Panc1 (cell line): ENCODE results near the gene DIP2C. TPM values are rescaled to one million over a fixed set of nuclear protein-coding genes. Genes with fewer than 3 reads are reported as not detected.
"Not testable (repeated sequence)": the region's sequence is repeated elsewhere in the genome, so short reads cannot be mapped to it uniquely, and the experiment has no call there.

ENCODE experiments used
- ATAC-seq: fragments of 200-7000 bp; cut with Tn5 transposase; 2 replicates; pipeline ENCODE4 v1.9.1; 2020; ENCODE audit warnings: mild to moderate bottlenecking, moderate library complexity
- BruUV-seq: library from RNA; stranded (reverse); fragments of 400-500 nt; replicated peaks from 2 replicates; lab custom pipeline; 2021; lab: Mats Ljungman, UMichigan
- CTCF ChIA-PET: fragments of 300-600 bp; sonication (Branson Sonifier 250); formaldehyde crosslinking; loops from one replicate; lab custom pipeline; 2022; ENCODE audit warnings: antibody characterized with exemption; lab: Charles Lee
- POLR2A ChIA-PET: fragments of 300-600 bp; sonication (Branson Sonifier 250); formaldehyde crosslinking; loops from one replicate; lab custom pipeline; 2022; ENCODE audit warnings: antibody characterized with exemption; lab: Charles Lee
- DNase-seq: peaks from one replicate; pipeline ENCODE4 v3.0.0-alpha.2; 2010; ENCODE audit warnings: low read depth, low spot score
- H3K27ac ChIP-seq: 2 replicates; pipeline ENCODE4 v1.5.1; 2011; ENCODE audit warnings: mild to moderate bottlenecking, low read length, inconsistent platforms
- H3K27me3 ChIP-seq: fragments of 200-500 bp; sonication (Bioruptor generic); 2 replicates; pipeline ENCODE4 v1.6.0; 2014; ENCODE audit warnings: low read length, inconsistent platforms; ENCODE audit not compliant: control insufficient read depth, insufficient read depth
- H3K36me3 ChIP-seq: fragments of 200-500 bp; sonication (Bioruptor generic); 2 replicates; pipeline ENCODE4 v1.5.1; 2014; ENCODE audit warnings: inconsistent platforms, mild to moderate bottlenecking, low read length, moderate library complexity; ENCODE audit not compliant: control insufficient read depth, insufficient read depth
- H3K4me1 ChIP-seq: 2 replicates; pipeline ENCODE4 v1.5.1; 2011; ENCODE audit warnings: inconsistent platforms, mild to moderate bottlenecking, low read length, moderate library complexity; ENCODE audit not compliant: control insufficient read depth, insufficient read depth
- H3K4me3 ChIP-seq, 2 experiments: 2 replicates each; pipeline ENCODE4 v1.5.1; 2011 to 2012; ENCODE audit warnings: low read depth in 2 of 2, low read length in 2 of 2, mild to moderate bottlenecking in 2 of 2, inconsistent platforms in 1 of 2, moderate library complexity in 1 of 2
- H3K9me3 ChIP-seq: fragments of 200-500 bp; sonication (Bioruptor generic); 2 replicates; pipeline ENCODE4 v1.5.1; 2014; ENCODE audit warnings: low read depth, mild to moderate bottlenecking, inconsistent platforms, low read length, moderate library complexity; ENCODE audit not compliant: control insufficient read depth, insufficient read depth
- CTCF ChIP-seq: fragments of 450-650 bp; IDR thresholded peaks from 2 replicates; pipeline ENCODE4 v1.5.1; 2017; ENCODE audit warnings: mild to moderate bottlenecking
- POLR2AphosphoS5 ChIP-seq: IDR thresholded peaks from 2 replicates; pipeline ENCODE4 v1.6.1; 2012; ENCODE audit warnings: mild to moderate bottlenecking, low read depth, low read length, moderate library complexity
- REST ChIP-seq, 2 experiments: IDR thresholded peaks; 2 replicates each; pipeline ENCODE4 v1.6.1; 2011 to 2012; ENCODE audit warnings: low read depth in 2 of 2, control low read depth in 1 of 2, low read length in 1 of 2, mild to moderate bottlenecking in 1 of 2, moderate library complexity in 1 of 2; ENCODE audit not compliant: insufficient read depth in 1 of 2
- SIN3A ChIP-seq: IDR thresholded peaks from 2 replicates; pipeline ENCODE4 v1.6.1; 2012; ENCODE audit warnings: low read depth, mild to moderate bottlenecking, low read length, moderate library complexity, borderline replicate concordance; ENCODE audit not compliant: insufficient read depth
- TCF7L2 ChIP-seq: IDR thresholded peaks from 2 replicates; pipeline ENCODE4 v1.6.1; 2011; ENCODE audit warnings: mild to moderate bottlenecking, low read depth, low read length, inconsistent platforms
- in situ Hi-C: cut with HindIII; loops from 2 replicates; pipeline ENCODE4 v1.10.0; 2016; ENCODE audit warnings: low sequenced_read_pairs, low pct_unique_long_range_greater_than_20kb
- intact Hi-C: fragments of 100-400 bp; cut with micrococcal nuclease; formaldehyde crosslinking; loops from one replicate; pipeline ENCODE4 v1.10.0; 2022; ENCODE audit not compliant: unreplicated experiment
- total RNA-seq: library from RNA; stranded (reverse); gene quantifications from one replicate; pipeline ENCODE4 v1.2.1, GENCODE V29; 2021; ENCODE audit not compliant: unreplicated experiment

DIP2C gene
- total RNA-seq, 1 experiment from 2014 or later: 13.2 TPM

GRCh38 chr10:301536-301935, 387.9 kb downstream of the DIP2C start:
- no peaks in the 10 kb centered on the region for H3K36me3 ChIP-seq
- ChIA-PET POLR2A (no interaction called here), CTCF (no interaction called here)
- in situ Hi-C loops (no loop called here), intact Hi-C loops (no loop called here)
- H3K27me3 ChIP-seq: no peaks in the 10 kb centered on the region
- TF ChIP-seq REST (IDR thresholded peaks at IDR 0.05; ENCODE audit: insufficient read depth in 1 of 2, low read depth in 2 of 2, low read length in 1 of 2): no peak
- TF ChIP-seq POLR2AphosphoS5: no peak
- DNase-seq (no peak), ATAC-seq (no peak)
- no TSS peak for BruUV-seq
- no peak overlapping the region for H3K4me3 ChIP-seq
- no peak overlapping the region for H3K27ac ChIP-seq
- H3K4me1 ChIP-seq: no peaks in the 10 kb centered on the region
- no peaks in the 10 kb centered on the region for H3K9me3 ChIP-seq

- H3K27me3 ChIP-seq, H3K4me3 ChIP-seq, intact Hi-C loops, DNase-seq, H3K36me3 ChIP-seq, POLR2A ChIA-PET, CTCF ChIA-PET, in situ Hi-C loops, H3K27ac ChIP-seq, H3K4me1 ChIP-seq, ATAC-seq, H3K9me3 ChIP-seq, BruUV-seq: not testable (repeated sequence)
Measured at GRCh38 chr10:300580-300979, 388.9 kb downstream of the DIP2C start.

GRCh38 chr10:299969-300368, 389.5 kb downstream of the DIP2C start:
- Histone ChIP-seq H3K4me1 (no peaks in the 10 kb centered on the region), H3K4me3 (no peak overlapping the region), H3K9me3 (no peaks in the 10 kb centered on the region), H3K27ac (no peak overlapping the region), H3K36me3 (no peaks in the 10 kb centered on the region), H3K27me3 (no peaks in the 10 kb centered on the region)
- BruUV-seq: no TSS peak
- TF ChIP-seq SIN3A (no peak), TCF7L2 (no peak), POLR2AphosphoS5 (no peak), REST (IDR thresholded peaks at IDR 0.05; ENCODE audit: insufficient read depth in 1 of 2, low read depth in 2 of 2, low read length in 1 of 2) (no peak), CTCF (no peak)
- ATAC-seq: no peak
- in situ Hi-C loops (no loop called here), intact Hi-C loops (no loop called here)
- CTCF ChIA-PET: no interaction called here
- POLR2A ChIA-PET: no interaction called here
- no peak for DNase-seq
